Measurements from ENCODE around the gene BRPF1.

DNA sequence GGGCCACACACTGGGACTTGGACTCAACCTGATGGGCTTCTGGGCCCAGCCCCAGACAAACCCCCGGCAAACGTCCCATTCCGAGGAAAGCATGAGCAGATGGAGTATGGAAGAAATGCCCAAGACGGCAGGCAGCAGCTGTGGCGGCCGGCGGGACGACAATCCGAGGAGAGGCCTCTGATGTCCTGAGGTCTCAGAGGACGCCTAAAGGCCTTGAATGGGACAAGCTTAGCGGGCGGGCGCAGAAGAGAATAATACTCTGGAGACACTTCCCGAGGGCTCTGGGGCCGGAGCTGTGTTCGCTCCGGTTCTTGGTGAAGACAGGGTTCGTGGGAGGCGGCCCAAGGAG lies 17.7 kb downstream of the BRPF1 start:
- TF ChIP-seq CTCF (IDR thresholded peaks at IDR 0.05; ENCODE audit: insufficient read depth, low read length) (no peak), REST (IDR thresholded peaks at IDR 0.05; ENCODE audit: insufficient replicate concordance, low read depth) (no peak), POLR2AphosphoS5 (IDR thresholded peaks at IDR 0.05; ENCODE audit: low read depth) (no peak), GABPA (IDR thresholded peaks at IDR 0.05; ENCODE audit: low read depth) (no peak)
